HepG2 (cell line): Measurements from ENCODE around the gene FBP1. TPM values are rescaled to one million over a fixed set of nuclear protein-coding genes. Genes with fewer than 3 reads are reported as not detected.

ENCODE experiments used
- ATAC-seq: fragments of 200-7000 bp; cut with Tn5 transposase; 3 replicates; pipeline ENCODE4 v1.9.1; 2020; ENCODE audit warnings: mild to moderate bottlenecking, moderate library complexity
- BruUV-seq: library from RNA; stranded (reverse); fragments of 400-500 nt; replicated peaks from 2 replicates; lab custom pipeline; 2021; lab: Mats Ljungman, UMichigan
- CTCF ChIA-PET: fragments of 300-600 bp; formaldehyde crosslinking; extraction: SDS; loops from one replicate; lab custom pipeline; 2021; ENCODE audit warnings: low total read pairs, inconsistent platforms, low intra/inter-chr PET ratio; lab: Yijun Ruan, JAX
- POLR2A ChIA-PET: fragments of 350-600 bp; sonication (Branson Sonifier 250); formaldehyde crosslinking; loops from one replicate; lab custom pipeline; 2020; ENCODE audit warnings: antibody characterized with exemption, inconsistent platforms; lab: Yijun Ruan, JAX
- DNase-seq: peaks from one replicate; pipeline ENCODE4 v3.0.0-alpha.2; 2015; ENCODE audit warnings: low spot score
- FAIRE-seq: peaks from 3 replicates; lab custom pipeline; 2011; peaks lifted over from hg19 to GRCh38; lab: Jason Lieb, UNC
- H2AFZ ChIP-seq: one replicate; pipeline ENCODE4 v1.6.1; 2011; ENCODE audit warnings: low read length, inconsistent platforms
- H3K27ac ChIP-seq: fragments of 300-600 bp; 3 replicates; pipeline ENCODE4 v1.8.0; 2011; ENCODE audit warnings: mixed run types, mild to moderate bottlenecking, mixed read lengths, low read length, inconsistent platforms; ENCODE audit not compliant: insufficient read depth; ENCODE audit errors: extremely low read length
- H3K27me3 ChIP-seq, 2 experiments: fragments of 200-600 bp in 1 of 2; 2 replicates in 1 of 2; 3 replicates in 1 of 2; pipeline versions ENCODE4 v1.6.0 to v1.8.0; 2011; ENCODE audit warnings: low read length in 2 of 2, mild to moderate bottlenecking in 2 of 2, moderate library complexity in 2 of 2, inconsistent platforms in 1 of 2; ENCODE audit not compliant: insufficient read depth in 2 of 2, control insufficient read depth in 1 of 2
- H3K36me3 ChIP-seq, 2 experiments: fragments of 200-600 bp in 1 of 2; replicated peaks in 1 of 2; 2 replicates in 1 of 2; 3 replicates in 1 of 2; pipeline versions ENCODE4 v1.5.1 to v1.8.0; 2011; ENCODE audit warnings: low read length in 2 of 2, inconsistent platforms in 1 of 2; ENCODE audit not compliant: insufficient read depth in 2 of 2, control insufficient read depth in 1 of 2
- H3K4me1 ChIP-seq: 2 replicates; pipeline ENCODE4 v1.5.1; 2012; ENCODE audit warnings: low read length, inconsistent platforms; ENCODE audit not compliant: insufficient read depth
- H3K4me2 ChIP-seq: 2 replicates; pipeline ENCODE4 v1.6.0; 2011; ENCODE audit warnings: low read depth, low read length, inconsistent platforms
- H3K4me3 ChIP-seq, 3 experiments: fragments of 200-600 bp in 1 of 3; sonication (generic), shearing (Covaris generic) in 1 of 3; replicated peaks in 1 of 3; 2 replicates each; pipeline ENCODE4 v1.5.1; 2011 to 2016; ENCODE audit warnings: low read length in 3 of 3, inconsistent platforms in 2 of 3, low read depth in 2 of 3, mild to moderate bottlenecking in 2 of 3, control low read depth in 1 of 3, mixed read lengths in 1 of 3; ENCODE audit not compliant: insufficient read depth in 1 of 3
- H3K79me2 ChIP-seq: one replicate; pipeline ENCODE4 v1.6.1; 2011; ENCODE audit warnings: low read length, inconsistent platforms; ENCODE audit not compliant: insufficient read depth
- H3K9ac ChIP-seq: 2 replicates; pipeline ENCODE4 v1.6.0; 2011; ENCODE audit warnings: mild to moderate bottlenecking, low read depth, low read length, inconsistent platforms; ENCODE audit not compliant: insufficient read depth
- H3K9me3 ChIP-seq: 2 replicates; pipeline ENCODE4 v1.5.1; 2012; ENCODE audit warnings: mild to moderate bottlenecking, low read length
- H4K20me1 ChIP-seq: 2 replicates; pipeline ENCODE4 v1.6.0; 2011; ENCODE audit warnings: inconsistent platforms, mild to moderate bottlenecking, low read length, moderate library complexity; ENCODE audit not compliant: insufficient read depth
- ATF5 ChIP-seq: sonication (generic); formaldehyde crosslinking; IDR thresholded peaks from 2 replicates; pipeline ENCODE4 v1.4.0; 2020; ENCODE audit warnings: mild to moderate bottlenecking, low read depth, missing genetic modification reagents
- BHLHE40 ChIP-seq: IDR thresholded peaks from 2 replicates; pipeline ENCODE4 v1.6.1; 2011; ENCODE audit warnings: low read length, improper control_type of control experiment
- CREB1 ChIP-seq, 2 experiments: fragments of 450-650 bp in 1 of 2; IDR thresholded peaks; 2 replicates each; pipeline ENCODE4 v1.6.1; 2016 to 2017; ENCODE audit warnings: control low read depth in 1 of 2, mild to moderate bottlenecking in 1 of 2, missing compliant biosample characterization in 1 of 2, missing genetic modification characterization in 1 of 2
- HOMEZ ChIP-seq: IDR thresholded peaks from 2 replicates; pipeline ENCODE4 v1.6.1; 2016; ENCODE audit warnings: low read depth
- NFE2L1 ChIP-seq: sonication (generic); formaldehyde crosslinking; IDR thresholded peaks from 2 replicates; pipeline ENCODE4 v1.4.0; 2020; ENCODE audit warnings: missing genetic modification reagents, mild to moderate bottlenecking, borderline replicate concordance
- SP1 ChIP-seq, 2 experiments: fragments of 450-650 bp in 1 of 2; sonication (generic) in 1 of 2; formaldehyde crosslinking in 1 of 2; IDR thresholded peaks; 2 replicates each; pipeline versions ENCODE4 v1.4.0 to v1.6.1; 2016 to 2020; ENCODE audit warnings: missing genetic modification reagents in 1 of 2
- TRIM22 ChIP-seq: fragments of 450-650 bp; IDR thresholded peaks from 2 replicates; pipeline ENCODE4 v1.6.1; 2017
- U2AF2 ChIP-seq: fragments of 200-400 bp; formaldehyde crosslinking; IDR thresholded peaks from 2 replicates; pipeline ENCODE4 v1.6.1; 2017; ENCODE audit warnings: low read depth, mild to moderate bottlenecking, low read length
- ZNF138 ChIP-seq: sonication (generic); formaldehyde crosslinking; IDR thresholded peaks from 2 replicates; pipeline ENCODE4 v1.5.0; 2020; ENCODE audit warnings: mild to moderate bottlenecking, low read depth, missing genetic modification reagents
- ZNF24 ChIP-seq: fragments of 450-650 bp; IDR thresholded peaks from 2 replicates; pipeline ENCODE4 v1.6.1; 2017; ENCODE audit warnings: antibody characterized with exemption, mild to moderate bottlenecking
- ZNF296 ChIP-seq: sonication (generic); formaldehyde crosslinking; conservative IDR thresholded peaks from 2 replicates; pipeline ENCODE4 v1.5.0; 2020; ENCODE audit warnings: mild to moderate bottlenecking, missing genetic modification reagents
- ZNF329 ChIP-seq: sonication (generic); formaldehyde crosslinking; IDR thresholded peaks from 2 replicates; pipeline ENCODE4 v1.9.0; 2021; ENCODE audit warnings: low read depth, mild to moderate bottlenecking, missing genetic modification reagents
- ZNF512B ChIP-seq: sonication (generic); formaldehyde crosslinking; IDR thresholded peaks from 2 replicates; pipeline ENCODE4 v1.5.1; 2020; ENCODE audit warnings: missing genetic modification reagents, mild to moderate bottlenecking, borderline replicate concordance
- ZNF746 ChIP-seq: sonication (generic); formaldehyde crosslinking; IDR thresholded peaks from 2 replicates; pipeline ENCODE4 v1.8.0; 2022; ENCODE audit warnings: mild to moderate bottlenecking, missing genetic modification reagents
- ZNF816 ChIP-seq: sonication (generic); formaldehyde crosslinking; IDR thresholded peaks from 2 replicates; pipeline ENCODE4 v1.8.0; 2022; ENCODE audit warnings: missing genetic modification reagents, mild to moderate bottlenecking, borderline replicate concordance
- WGBS: methylation state at CpG from one replicate; pipeline ENCODE4 v1.1.6; 2017; ENCODE audit warnings: low lambda C conversion rate; 5-methylcytosine and 5-hydroxymethylcytosine counted together
- in situ Hi-C: cut with HindIII; loops from 2 replicates; pipeline ENCODE4 v1.10.0; 2017; ENCODE audit warnings: low pct_unique_long_range_greater_than_20kb; ENCODE audit not compliant: extremely low pct_ligation_motif_present
- intact Hi-C: fragments of 100-400 bp; cut with micrococcal nuclease; formaldehyde crosslinking; loops from one replicate; pipeline ENCODE4 v1.10.0; 2022; ENCODE audit not compliant: unreplicated experiment
- polyA plus RNA-seq, 8 experiments: library from polyadenylated mRNA; depleted of rRNA in 3 of 8; stranded (reverse) in 7 of 8; unstranded in 1 of 8; fragments of >200 nt; fragmentation: Illumina TruSeq in 4 of 8; extraction: Trizol in 4 of 8; gene quantifications; 2 replicates each; pipeline versions ENCODE4 v1.2.1 to v1.2.3, GENCODE V29; 2011 to 2016; ENCODE audit warnings: low read depth in 4 of 8, missing spikeins in 1 of 8, mixed read lengths in 1 of 8; ENCODE audit not compliant: insufficient read depth in 1 of 8
- total RNA-seq, 5 experiments: library from RNA; depleted of rRNA; stranded (reverse); fragments of >200 nt; fragmentation: Illumina TruSeq; extraction: Trizol; gene quantifications; 2 replicates each; pipeline ENCODE4 v1.2.3, GENCODE V29; 2016; ENCODE audit warnings: low read depth in 1 of 5

FBP1 gene
- total and polyA plus RNA-seq, 2 of the 13 experiments (the other 11 are each of a cell fraction or from before 2014, with no cell fraction given), result 0.29 to 0.53 TPM

GRCh38 chr9:94560237-94560636 lies 79.1 kb downstream of the FBP1 start (continued):
- TF ChIP-seq ZNF512B (CRISPR knock-in tag) (no peak), ZNF329 (CRISPR knock-in tag) (no peak), CREB1 (IDR thresholded peaks at IDR 0.05) (0 out of 2 replicates have a peak, but pooled peaks have one; percentile 25), CREB1 (CRISPR knock-in tag; IDR thresholded peaks at IDR 0.05) (no peak), ZNF24 (no peak), NFE2L1 (no peak), ATF5 (no peak), ZNF138 (CRISPR knock-in tag) (no peak), SP1 (IDR thresholded peaks at IDR 0.05) (no peak), SP1 (CRISPR knock-in tag; IDR thresholded peaks at IDR 0.05) (no peak)

GRCh38 chr9:94557376-94557775 lies 81.9 kb downstream of the FBP1 start:
- FAIRE-seq (no peak), DNase-seq (no peak), ATAC-seq (no peak)
- no peak overlapping the region for H3K4me3 ChIP-seq
- H4K20me1 ChIP-seq, result peaks cover 3% of the 10 kb centered on the region; the same call in 1 of the 2 replicates
- H3K9ac ChIP-seq, result no peak overlapping the region
- no peaks in the 10 kb centered on the region; a peak in 1 of 5 replicates for H3K27me3 ChIP-seq
- no peaks in the 10 kb centered on the region for H3K9me3 ChIP-seq
- TF ChIP-seq U2AF2 (no peak), ZNF296 (CRISPR knock-in tag) (no peak), BHLHE40 (no peak), ZNF746 (no peak), TRIM22 (no peak), ZNF816 (no peak), HOMEZ (CRISPR knock-in tag) (no peak)
- in situ Hi-C loops (no loop called here), intact Hi-C loops (no loop called here)
- H3K4me2 ChIP-seq, result no peak overlapping the region
- peaks cover 0 to 5% of the 10 kb centered on the region in 2 experiments; a peak in 2 of 5 replicates for H3K36me3 ChIP-seq
- 84% methylated on average over 4 of the region's 4 CpGs for WGBS
- no peak overlapping the region for H2AFZ ChIP-seq
- peaks cover 11% of the 10 kb centered on the region for H3K79me2 ChIP-seq
- POLR2A ChIA-PET, result no interaction called here
- peaks cover 26% of the 10 kb centered on the region for H3K4me1 ChIP-seq
- H3K27ac ChIP-seq, result no peak overlapping the region
- CTCF ChIA-PET, result no interaction called here
- TSS peak; percentile 41 for BruUV-seq
